Peyer's patch (tissue), 4 donors: ENCODE data around the gene ACTN4.

Source experiments
- CTCF ChIP-seq, 6 experiments: fragments of 450-650 bp in 4 of 6; fragments of 200-600 bp in 2 of 6; sonication (generic) in 1 of 6; IDR thresholded peaks; one replicate each; pipeline ENCODE4 v1.5.1; 2017 to 2019; ENCODE audit warnings: antibody characterized with exemption in 6 of 6, mild to moderate bottlenecking in 3 of 6, moderate library complexity in 1 of 6
- POLR2A ChIP-seq, 2 donors: fragments of 450-650 bp; IDR thresholded peaks; one replicate each; pipeline ENCODE4 v1.5.1; 2017; ENCODE audit warnings: antibody characterized with exemption in 2 of 2, mild to moderate bottlenecking in 2 of 2, moderate library complexity in 2 of 2

GRCh38 chr19:38726761-38727301, 79.4 kb downstream of the ACTN4 start:
- TF ChIP-seq CTCF (IDR thresholded peaks at IDR 0.05) (no peak), POLR2A (IDR thresholded peaks at IDR 0.05) (no peak)
